Smooth muscle cell (in vitro differentiated cells): ENCODE measurements around the gene CDKAL1. TPM values are rescaled to one million over a fixed set of nuclear protein-coding genes. Genes with fewer than 3 reads are reported as not detected.
"Not testable (repeated sequence)": the region's sequence is repeated elsewhere in the genome, so short reads cannot be mapped to it uniquely, and the experiment has no call there.

ENCODE experiments used
- DNase-seq: peaks from one replicate; lab custom pipeline; 2025; ENCODE audit not compliant: unreplicated experiment; lab: John Stamatoyannopoulos, UW
- H2AFZ ChIP-seq: fragments of 200-600 bp; sonication (generic); 2 replicates; pipeline ENCODE4 v1.6.0; 2016; ENCODE audit warnings: antibody characterized with exemption, low read depth, mild to moderate bottlenecking
- H3F3A ChIP-seq: fragments of 200-600 bp; sonication (generic); 2 replicates; pipeline ENCODE4 v1.6.0; 2017; ENCODE audit warnings: antibody characterized with exemption, low read depth
- H3K27ac ChIP-seq: fragments of 200-600 bp; sonication (generic); 2 replicates; pipeline ENCODE4 v1.5.1; 2016; ENCODE audit warnings: low read depth, mild to moderate bottlenecking
- H3K27me3 ChIP-seq: fragments of 200-600 bp; sonication (generic); 2 replicates; pipeline ENCODE4 v1.6.1; 2016; ENCODE audit warnings: low read depth, mild to moderate bottlenecking
- H3K36me3 ChIP-seq: fragments of 200-600 bp; sonication (generic); 2 replicates; pipeline ENCODE4 v1.5.1; 2016; ENCODE audit warnings: low read depth
- H3K4me1 ChIP-seq: fragments of 200-600 bp; sonication (generic); 2 replicates; pipeline ENCODE4 v1.5.1; 2016; ENCODE audit warnings: low read depth
- H3K4me2 ChIP-seq: fragments of 200-600 bp; sonication (generic); 2 replicates; pipeline ENCODE4 v1.6.0; 2016; ENCODE audit warnings: mild to moderate bottlenecking
- H3K4me3 ChIP-seq: fragments of 200-600 bp; sonication (generic); 2 replicates; pipeline ENCODE4 v1.5.1; 2016; ENCODE audit warnings: mild to moderate bottlenecking
- H3K79me2 ChIP-seq: fragments of 200-600 bp; sonication (generic); 2 replicates; pipeline ENCODE4 v1.6.0; 2016; ENCODE audit warnings: low read depth, mild to moderate bottlenecking
- H3K9ac ChIP-seq: fragments of 200-600 bp; sonication (generic); 2 replicates; pipeline ENCODE4 v1.6.0; 2016; ENCODE audit warnings: low read depth
- H3K9me3 ChIP-seq: fragments of 200-600 bp; sonication (generic); replicated peaks from 2 replicates; pipeline ENCODE4 v1.5.1; 2016; ENCODE audit warnings: low read depth
- H4K20me1 ChIP-seq: fragments of 200-600 bp; sonication (generic); 2 replicates; pipeline ENCODE4 v1.6.0; 2016; ENCODE audit warnings: low read depth
- WGBS: methylation state at CpG from one replicate; pipeline ENCODE4 v1.1.7; 2016; ENCODE audit warnings: low lambda C conversion rate; 5-methylcytosine and 5-hydroxymethylcytosine counted together
- polyA plus RNA-seq: library from polyadenylated mRNA; unstranded; fragments of >200 nt; fragmentation: Nextera tagmentation; extraction: Ambion mirVana; gene quantifications from 2 replicates; pipeline ENCODE4 v1.2.1, GENCODE V29; 2016
- total RNA-seq: library from RNA; depleted of rRNA; stranded (reverse); fragments of >200 nt; gene quantifications from 2 replicates; pipeline ENCODE4 v1.2.3, GENCODE V29; 2014
- TF ChIP-seq, protein P1 (sequence below): fragments of 200-600 bp; sonication (generic); IDR thresholded peaks from 2 replicates; pipeline ENCODE4 v1.5.1; 2017; ENCODE audit warnings: borderline replicate concordance, mild to moderate bottlenecking, antibody characterized with exemption; ENCODE audit not compliant: insufficient read depth, poor library complexity, severe bottlenecking

CDKAL1 gene
- total and polyA plus RNA-seq, 2 experiments from 2014 or later: 16.5 to 16.6 TPM

DNA sequence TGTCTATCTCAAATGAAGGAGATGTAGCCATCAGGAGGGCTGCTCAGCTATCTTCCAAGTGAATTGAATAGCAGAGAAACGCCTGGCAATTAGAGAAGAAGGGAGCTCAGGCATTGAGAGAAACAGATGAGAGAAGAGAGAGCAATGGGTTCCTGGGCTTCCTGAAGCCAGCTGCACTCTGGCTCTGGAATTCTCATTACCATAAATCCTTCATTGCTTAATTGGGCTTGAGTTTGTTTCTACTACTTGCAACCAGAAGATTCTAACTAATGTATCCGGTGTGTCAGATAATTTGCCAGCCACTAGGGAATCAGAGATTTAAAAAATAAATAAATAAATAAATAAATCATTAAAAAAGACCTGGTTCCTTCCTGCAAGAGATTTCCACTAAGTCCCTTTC, 25.0 kb upstream of the CDKAL1 start:
- no peak overlapping the region for H2AFZ ChIP-seq
- no peaks in the 10 kb centered on the region for H3K27me3 ChIP-seq
- DNase-seq: no peak
- H3K27ac ChIP-seq: no peak overlapping the region
- no peak overlapping the region for H3K9ac ChIP-seq
- no peak overlapping the region for H3K4me2 ChIP-seq
- H3K9me3 ChIP-seq: no peaks in the 10 kb centered on the region
- no peaks in the 10 kb centered on the region for H3K79me2 ChIP-seq
- no peak overlapping the region for H3K4me3 ChIP-seq
- WGBS: 61% methylated on average over 2 of the region's 2 CpGs
- no peaks in the 10 kb centered on the region for H3K36me3 ChIP-seq
- H3K4me1 ChIP-seq: peaks cover 15% of the 10 kb centered on the region
- no peaks in the 10 kb centered on the region for H4K20me1 ChIP-seq
- no peaks in the 10 kb centered on the region for H3F3A ChIP-seq
- TF ChIP-seq, protein P1, sequence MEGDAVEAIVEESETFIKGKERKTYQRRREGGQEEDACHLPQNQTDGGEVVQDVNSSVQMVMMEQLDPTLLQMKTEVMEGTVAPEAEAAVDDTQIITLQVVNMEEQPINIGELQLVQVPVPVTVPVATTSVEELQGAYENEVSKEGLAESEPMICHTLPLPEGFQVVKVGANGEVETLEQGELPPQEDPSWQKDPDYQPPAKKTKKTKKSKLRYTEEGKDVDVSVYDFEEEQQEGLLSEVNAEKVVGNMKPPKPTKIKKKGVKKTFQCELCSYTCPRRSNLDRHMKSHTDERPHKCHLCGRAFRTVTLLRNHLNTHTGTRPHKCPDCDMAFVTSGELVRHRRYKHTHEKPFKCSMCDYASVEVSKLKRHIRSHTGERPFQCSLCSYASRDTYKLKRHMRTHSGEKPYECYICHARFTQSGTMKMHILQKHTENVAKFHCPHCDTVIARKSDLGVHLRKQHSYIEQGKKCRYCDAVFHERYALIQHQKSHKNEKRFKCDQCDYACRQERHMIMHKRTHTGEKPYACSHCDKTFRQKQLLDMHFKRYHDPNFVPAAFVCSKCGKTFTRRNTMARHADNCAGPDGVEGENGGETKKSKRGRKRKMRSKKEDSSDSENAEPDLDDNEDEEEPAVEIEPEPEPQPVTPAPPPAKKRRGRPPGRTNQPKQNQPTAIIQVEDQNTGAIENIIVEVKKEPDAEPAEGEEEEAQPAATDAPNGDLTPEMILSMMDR: no peak

DNA sequence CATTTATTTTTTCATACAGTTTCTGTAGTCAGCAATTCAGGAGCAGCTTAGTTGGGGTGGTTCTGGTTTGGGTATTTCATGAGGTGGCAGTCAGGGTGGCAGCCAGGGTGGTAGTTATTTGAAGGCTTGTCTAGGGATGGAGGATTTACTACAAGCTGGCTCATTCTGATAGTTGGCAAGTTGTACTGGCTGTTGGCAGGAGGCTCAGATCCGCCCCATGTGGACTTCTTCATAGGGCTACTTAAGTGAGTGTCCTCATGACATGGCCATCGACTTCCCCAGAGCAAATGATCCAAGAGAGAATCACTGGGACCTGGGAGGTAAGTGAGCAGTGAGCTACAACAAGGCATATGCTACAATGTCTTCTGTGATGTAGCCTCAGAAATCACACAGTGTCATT, 22.4 kb upstream of the CDKAL1 start:
- no peak overlapping the region for H3K4me2 ChIP-seq
- H3F3A ChIP-seq: no peaks in the 10 kb centered on the region
- no peak overlapping the region for H2AFZ ChIP-seq
- H3K9ac ChIP-seq: no peak overlapping the region
- H3K27me3 ChIP-seq: no peaks in the 10 kb centered on the region
- no peak overlapping the region for H3K4me3 ChIP-seq
- H4K20me1 ChIP-seq: no peaks in the 10 kb centered on the region
- H3K27ac ChIP-seq: no peak overlapping the region
- H3K9me3 ChIP-seq: no peaks in the 10 kb centered on the region
- H3K4me1 ChIP-seq: peaks cover 15% of the 10 kb centered on the region
- H3K79me2 ChIP-seq: no peaks in the 10 kb centered on the region
- H3K36me3 ChIP-seq: no peaks in the 10 kb centered on the region
- WGBS: 89% methylated on average over 2 of the region's 2 CpGs
- TF ChIP-seq, protein P1: no peak
- no peak for DNase-seq

DNA sequence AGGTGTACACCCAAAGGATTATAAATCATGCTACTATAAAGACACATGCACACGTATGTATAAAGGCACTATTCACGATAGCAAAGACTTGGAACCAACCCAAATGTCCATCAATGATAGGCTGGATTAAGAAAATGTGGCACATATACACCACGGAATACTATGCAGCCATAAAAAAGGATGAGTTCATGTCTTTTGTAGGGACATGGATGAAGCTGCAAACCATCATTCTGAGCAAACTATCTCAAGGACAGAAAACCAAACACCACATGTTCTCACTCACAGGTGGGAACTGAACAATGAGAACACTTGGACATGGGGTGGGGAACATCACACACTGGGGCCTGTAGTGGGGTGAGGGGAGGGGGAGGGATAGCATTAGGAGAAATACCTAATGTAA, 9.0 kb upstream of the CDKAL1 start:
- H3K4me3 ChIP-seq, H3F3A ChIP-seq, H3K79me2 ChIP-seq, H3K9me3 ChIP-seq, H3K27me3 ChIP-seq, DNase-seq, H3K4me2 ChIP-seq, H3K4me1 ChIP-seq, H4K20me1 ChIP-seq, H3K9ac ChIP-seq, H3K27ac ChIP-seq, H3K36me3 ChIP-seq, H2AFZ ChIP-seq: not testable (repeated sequence)
- 92% methylated on average over 3 of the region's 3 CpGs for WGBS

DNA sequence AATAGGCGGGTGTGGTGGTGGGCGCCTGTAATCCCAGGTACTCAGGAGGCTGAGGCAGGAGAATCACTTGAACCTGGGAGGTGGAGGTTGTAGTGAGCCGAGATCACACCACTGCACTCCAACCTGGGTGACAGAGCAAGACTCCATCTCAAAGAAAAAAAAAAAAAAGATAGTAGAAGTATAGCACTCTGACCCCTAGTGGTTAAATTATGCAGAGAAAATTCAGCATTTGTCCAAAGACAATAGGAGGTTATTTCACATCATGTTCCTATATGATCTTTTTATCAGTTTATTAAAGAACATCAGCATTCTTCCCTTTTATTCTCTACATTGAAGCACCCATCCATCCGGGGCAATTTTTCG, 5.2 kb upstream of the CDKAL1 start:
- WGBS: 39% methylated on average over 5 of the region's 5 CpGs

More for the DNA sequence above, 5.2 kb upstream of the CDKAL1 start:
- H3K9ac ChIP-seq, H3F3A ChIP-seq, H3K4me2 ChIP-seq, H3K27me3 ChIP-seq, H3K27ac ChIP-seq, DNase-seq, H3K79me2 ChIP-seq, H3K4me1 ChIP-seq, H3K4me3 ChIP-seq, H3K9me3 ChIP-seq, H2AFZ ChIP-seq, H3K36me3 ChIP-seq, H4K20me1 ChIP-seq: not testable (repeated sequence)
- TF ChIP-seq, protein P1: peak; percentile 41
